Gastrocnemius medialis (tissue), 4 donors: ENCODE measurements around the gene HES1. TPM values are rescaled to one million over a fixed set of nuclear protein-coding genes. Genes with fewer than 3 reads are reported as not detected.
"Not testable (repeated sequence)": the region's sequence is repeated elsewhere in the genome, so short reads cannot be mapped to it uniquely, and the experiment has no call there.

Source experiments
- ATAC-seq, 2 donors: fragments of 150-250 bp; one replicate each; pipeline ENCODE4 v1.9.1; 2016
- DNase-seq, 2 donors: peaks; one replicate each; pipeline ENCODE4 v3.0.0-alpha.2; 2019
- H3K27ac ChIP-seq, 4 donors: fragments of 200-600 bp; sonication (generic); 1 replicate in 1 of 4; 2 replicates in 3 of 4; pipeline ENCODE4 v1.5.1; 2016 to 2018; ENCODE audit warnings: mild to moderate bottlenecking in 2 of 4, moderate library complexity in 1 of 4
- H3K27me3 ChIP-seq, 3 donors: fragments of 200-600 bp; sonication (generic) in 2 of 3; 1 replicate in 1 of 3; 2 replicates in 2 of 3; pipeline versions ENCODE4 v1.5.1 to v1.6.0; 2016 to 2019; ENCODE audit warnings: mild to moderate bottlenecking in 1 of 3, moderate library complexity in 1 of 3
- H3K36me3 ChIP-seq, 2 donors: fragments of 200-600 bp; sonication (generic) in 1 of 2; one replicate each; pipeline ENCODE4 v1.5.1; 2017 to 2018
- H3K4me1 ChIP-seq, 2 donors: fragments of 200-600 bp; sonication (generic) in 1 of 2; one replicate each; pipeline ENCODE4 v1.5.1; 2016 to 2017; ENCODE audit warnings: mild to moderate bottlenecking in 2 of 2
- H3K4me3 ChIP-seq, 4 donors: fragments of 200-600 bp; sonication (generic) in 3 of 4; 1 replicate in 1 of 4; 2 replicates in 3 of 4; pipeline ENCODE4 v1.5.1; 2016 to 2019; ENCODE audit warnings: mild to moderate bottlenecking in 2 of 4
- H3K9me3 ChIP-seq, 3 donors: fragments of 200-600 bp; sonication (generic) in 2 of 3; 1 replicate in 1 of 3; 2 replicates in 2 of 3; pipeline ENCODE4 v1.5.1; 2016 to 2019
- POLR2A ChIP-seq, 2 donors: fragments of 450-650 bp; IDR thresholded peaks; one replicate each; pipeline ENCODE4 v1.6.1; 2017; ENCODE audit warnings: antibody characterized with exemption in 2 of 2, mild to moderate bottlenecking in 2 of 2, moderate library complexity in 2 of 2
- in situ Hi-C, 4 donors: fragments of 200-750 bp; cut with MboI; loops; one replicate each; pipeline versions ENCODE4 v1.15.0 to v1.8.0; 2017; ENCODE audit warnings: low sequenced_read_pairs in 4 of 4
- intact Hi-C: fragments of 100-400 bp; cut with DNase I; formaldehyde crosslinking; loops from one replicate; pipeline ENCODE4 v1.15.1; 2023; ENCODE audit warnings: low total_unique reads
- total RNA-seq, 4 donors: library from RNA; depleted of rRNA; stranded (reverse); fragments of >200 nt; gene quantifications; one replicate each; pipeline versions ENCODE4 v1.1.0 to v1.2.3, GENCODE V29; 2016
- TF ChIP-seq, protein P1 (sequence below), 5 experiments: fragments of 450-650 bp in 3 of 5; fragments of 200-600 bp in 2 of 5; sonication (generic) in 2 of 5; IDR thresholded peaks in 4 of 5; conservative IDR thresholded peaks in 1 of 5; 1 replicate in 4 of 5; 2 replicates in 1 of 5; pipeline ENCODE4 v1.5.1; 2016 to 2019; ENCODE audit warnings: antibody characterized with exemption in 5 of 5, mild to moderate bottlenecking in 3 of 5, moderate library complexity in 3 of 5

Gene HES1
- total RNA-seq, 4 donors from 2014 or later = 9.7 to 38.3 (median 27.8) TPM

DNA sequence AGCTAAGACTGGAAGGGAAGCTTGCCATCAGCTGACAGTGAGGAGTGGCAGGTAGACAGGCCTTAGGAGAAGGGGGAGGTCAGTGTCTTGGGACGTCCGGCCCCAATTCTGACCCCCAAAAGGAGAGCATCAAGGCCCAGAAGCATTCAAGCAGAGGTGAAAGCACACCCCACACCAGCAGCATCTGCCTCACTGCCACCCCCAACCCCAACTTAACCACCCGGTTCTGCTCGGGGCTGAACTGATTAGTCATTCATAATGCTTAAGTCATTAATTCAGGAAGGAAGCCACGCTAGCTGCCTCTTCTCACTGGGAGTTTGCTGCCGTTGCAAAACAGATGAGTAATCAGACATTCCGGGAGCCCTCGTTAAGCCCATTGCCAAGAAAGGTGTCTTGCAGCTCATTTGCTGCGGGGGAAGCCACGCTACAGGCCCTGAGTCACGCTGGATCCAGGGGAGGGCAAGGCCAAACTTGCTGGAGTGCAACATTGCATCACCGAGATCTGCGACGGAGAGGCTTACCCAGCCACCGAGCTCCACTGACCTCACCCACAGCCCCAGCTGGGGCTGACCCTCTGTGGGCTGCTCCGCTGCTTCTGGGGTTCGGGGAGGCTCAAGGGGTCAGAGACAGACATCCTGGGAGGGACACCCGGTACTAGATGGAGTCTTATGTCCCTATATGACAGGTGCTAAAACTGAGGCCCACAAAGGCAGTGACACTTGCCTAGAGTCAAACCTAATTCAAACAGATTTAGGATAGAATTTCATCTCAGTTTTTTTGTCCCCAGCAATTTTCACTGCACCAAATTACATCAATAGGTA, 46.4 kb upstream of the HES1 start:
- no peaks in the 10 kb centered on the region for H3K9me3 ChIP-seq
- H3K27ac ChIP-seq = no peak overlapping the region
- DNase-seq (peak; percentile 59 to 75), ATAC-seq (peak; percentile 85 to 89)
- no peaks in the 10 kb centered on the region for H3K4me1 ChIP-seq
- intact Hi-C loops = no loop called here
- in situ Hi-C loops = no loop called here
- TF ChIP-seq POLR2A (IDR thresholded peaks at IDR 0.05) = no peak
- TF ChIP-seq, protein P1, sequence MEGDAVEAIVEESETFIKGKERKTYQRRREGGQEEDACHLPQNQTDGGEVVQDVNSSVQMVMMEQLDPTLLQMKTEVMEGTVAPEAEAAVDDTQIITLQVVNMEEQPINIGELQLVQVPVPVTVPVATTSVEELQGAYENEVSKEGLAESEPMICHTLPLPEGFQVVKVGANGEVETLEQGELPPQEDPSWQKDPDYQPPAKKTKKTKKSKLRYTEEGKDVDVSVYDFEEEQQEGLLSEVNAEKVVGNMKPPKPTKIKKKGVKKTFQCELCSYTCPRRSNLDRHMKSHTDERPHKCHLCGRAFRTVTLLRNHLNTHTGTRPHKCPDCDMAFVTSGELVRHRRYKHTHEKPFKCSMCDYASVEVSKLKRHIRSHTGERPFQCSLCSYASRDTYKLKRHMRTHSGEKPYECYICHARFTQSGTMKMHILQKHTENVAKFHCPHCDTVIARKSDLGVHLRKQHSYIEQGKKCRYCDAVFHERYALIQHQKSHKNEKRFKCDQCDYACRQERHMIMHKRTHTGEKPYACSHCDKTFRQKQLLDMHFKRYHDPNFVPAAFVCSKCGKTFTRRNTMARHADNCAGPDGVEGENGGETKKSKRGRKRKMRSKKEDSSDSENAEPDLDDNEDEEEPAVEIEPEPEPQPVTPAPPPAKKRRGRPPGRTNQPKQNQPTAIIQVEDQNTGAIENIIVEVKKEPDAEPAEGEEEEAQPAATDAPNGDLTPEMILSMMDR (IDR thresholded peaks at IDR 0.05 in 4 of 5, conservative IDR thresholded peaks at IDR 0.05 in 1 of 5) = no peak
- H3K4me3 ChIP-seq = no peak overlapping the region
- no peaks in the 10 kb centered on the region for H3K36me3 ChIP-seq
- H3K27me3 ChIP-seq = no peaks in the 10 kb centered on the region

DNA sequence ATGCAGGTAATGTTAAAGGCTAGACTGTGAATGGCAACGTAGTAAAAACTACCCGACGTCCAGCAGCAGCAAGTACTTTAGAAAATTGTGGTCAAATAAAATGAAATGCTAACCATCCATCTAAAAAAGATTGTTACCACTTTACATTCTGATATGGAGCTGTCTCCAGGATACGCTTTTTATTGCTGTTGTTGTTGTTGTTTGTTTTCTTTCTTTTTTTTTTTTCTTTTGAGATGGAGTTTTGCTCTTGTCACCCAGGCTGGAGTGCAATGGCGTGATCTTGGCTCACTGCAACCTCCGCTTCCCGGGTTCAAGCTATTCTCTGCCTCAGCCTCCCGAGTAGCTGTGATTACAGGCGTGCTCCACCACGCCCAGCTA, 45.8 kb upstream of the HES1 start:
- H3K4me3 ChIP-seq, intact Hi-C loops, H3K36me3 ChIP-seq, H3K9me3 ChIP-seq, H3K4me1 ChIP-seq, in situ Hi-C loops, DNase-seq, H3K27me3 ChIP-seq, ATAC-seq, H3K27ac ChIP-seq: not testable (repeated sequence)

DNA sequence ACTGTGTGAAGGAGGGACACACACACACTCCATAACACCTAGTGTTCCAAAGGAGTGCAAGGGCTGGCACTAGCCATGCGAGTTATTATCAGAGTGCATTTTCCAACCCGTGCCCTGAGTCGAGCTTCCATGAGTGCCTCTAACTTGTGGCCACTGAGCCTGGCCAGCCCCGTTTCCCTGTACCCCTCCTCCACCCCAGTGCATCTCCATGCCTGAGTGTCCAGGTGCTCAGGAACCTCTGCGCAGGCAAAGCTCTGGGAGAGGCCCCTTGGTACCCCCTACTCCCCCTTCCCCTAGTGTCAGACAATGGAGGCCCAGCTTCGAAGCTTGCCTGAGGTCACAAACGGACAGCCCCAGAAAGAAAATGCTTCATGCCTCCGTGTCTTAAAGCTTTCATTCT, 45.2 kb upstream of the HES1 start:
- Histone ChIP-seq H3K27me3 (no peaks in the 10 kb centered on the region), H3K36me3 (no peaks in the 10 kb centered on the region), H3K4me3 (no peak overlapping the region), H3K27ac (no peak overlapping the region), H3K9me3 (no peaks in the 10 kb centered on the region), H3K4me1 (no peaks in the 10 kb centered on the region)
- no peak for TF ChIP-seq POLR2A (IDR thresholded peaks at IDR 0.05)
- TF ChIP-seq, protein P1 (IDR thresholded peaks at IDR 0.05 in 4 of 5, conservative IDR thresholded peaks at IDR 0.05 in 1 of 5) = no peak
- in situ Hi-C loops (no loop called here), intact Hi-C loops (no loop called here)
- ATAC-seq = no peak
- DNase-seq = no peak

DNA sequence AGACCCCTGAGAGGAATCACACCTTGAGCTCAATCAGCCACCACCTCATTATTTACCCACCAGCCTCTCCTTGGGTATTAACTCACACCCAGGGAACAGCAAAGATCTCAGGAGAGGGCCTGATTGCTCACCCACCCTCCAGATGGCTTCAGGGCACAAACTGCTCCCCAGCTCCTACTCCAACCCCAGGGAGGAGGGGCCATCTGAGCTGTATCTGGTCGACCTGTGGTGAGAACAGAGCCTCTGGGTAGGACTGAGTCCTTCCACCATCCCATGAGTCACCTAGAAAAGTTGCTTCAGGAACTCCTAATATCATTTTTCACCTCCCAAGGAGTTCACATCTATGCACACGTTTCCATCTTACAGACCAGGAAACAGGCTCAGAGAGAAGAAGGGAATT, 44.8 kb upstream of the HES1 start:
- TF ChIP-seq POLR2A (IDR thresholded peaks at IDR 0.05) = no peak
- TF ChIP-seq, protein P1 (IDR thresholded peaks at IDR 0.05 in 4 of 5, conservative IDR thresholded peaks at IDR 0.05 in 1 of 5) = no peak
- DNase-seq = no peak
- Histone ChIP-seq H3K27ac (no peak overlapping the region), H3K9me3 (no peaks in the 10 kb centered on the region), H3K27me3 (no peaks in the 10 kb centered on the region), H3K4me3 (no peak overlapping the region), H3K4me1 (no peaks in the 10 kb centered on the region), H3K36me3 (no peaks in the 10 kb centered on the region)
- intact Hi-C loops = no loop called here
- in situ Hi-C loops = no loop called here
- no peak for ATAC-seq

DNA sequence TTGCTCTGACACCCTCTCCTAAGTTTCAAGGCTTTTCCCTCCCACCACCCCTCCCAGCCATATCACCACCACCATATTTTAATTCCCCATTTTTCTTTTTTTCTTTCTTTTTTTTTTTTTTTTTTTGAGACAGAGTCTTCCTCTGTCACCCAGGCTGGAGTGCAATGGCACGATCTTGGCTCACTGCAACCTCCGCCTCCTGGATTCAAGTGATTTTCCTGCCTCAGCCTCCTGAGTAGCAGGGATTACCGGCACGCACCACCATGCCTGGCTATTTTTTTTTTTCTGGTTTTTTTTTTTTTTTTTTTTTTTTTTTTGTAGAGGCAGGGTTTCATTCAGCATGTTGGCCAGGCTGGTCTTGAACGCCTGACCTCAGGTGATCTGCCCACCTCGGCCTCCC, 44.1 kb upstream of the HES1 start:
- not testable (repeated sequence) for H3K9me3 ChIP-seq, H3K4me3 ChIP-seq

More for the DNA sequence above, 44.1 kb upstream of the HES1 start:
- H3K4me1 ChIP-seq, in situ Hi-C loops, DNase-seq, ATAC-seq, H3K27ac ChIP-seq, H3K36me3 ChIP-seq, intact Hi-C loops, H3K27me3 ChIP-seq: not testable (repeated sequence)
